Daoy (cell line): ENCODE results near the gene SYCE3. TPM values are rescaled to one million over a fixed set of nuclear protein-coding genes. Genes with fewer than 3 reads are reported as not detected.

ENCODE experiments used
- DNase-seq: peaks from one replicate; pipeline ENCODE4 v3.0.0-alpha.2; 2015; ENCODE audit warnings: low read depth
- total RNA-seq: library from RNA; depleted of rRNA; stranded (reverse); fragments of >200 nt; shearing (Covaris generic); gene quantifications from 2 replicates; pipeline ENCODE4 v1.2.3, GENCODE V29; 2014

Gene SYCE3
- total RNA-seq, 1 experiment from 2014 or later, result 0.51 TPM

DNA sequence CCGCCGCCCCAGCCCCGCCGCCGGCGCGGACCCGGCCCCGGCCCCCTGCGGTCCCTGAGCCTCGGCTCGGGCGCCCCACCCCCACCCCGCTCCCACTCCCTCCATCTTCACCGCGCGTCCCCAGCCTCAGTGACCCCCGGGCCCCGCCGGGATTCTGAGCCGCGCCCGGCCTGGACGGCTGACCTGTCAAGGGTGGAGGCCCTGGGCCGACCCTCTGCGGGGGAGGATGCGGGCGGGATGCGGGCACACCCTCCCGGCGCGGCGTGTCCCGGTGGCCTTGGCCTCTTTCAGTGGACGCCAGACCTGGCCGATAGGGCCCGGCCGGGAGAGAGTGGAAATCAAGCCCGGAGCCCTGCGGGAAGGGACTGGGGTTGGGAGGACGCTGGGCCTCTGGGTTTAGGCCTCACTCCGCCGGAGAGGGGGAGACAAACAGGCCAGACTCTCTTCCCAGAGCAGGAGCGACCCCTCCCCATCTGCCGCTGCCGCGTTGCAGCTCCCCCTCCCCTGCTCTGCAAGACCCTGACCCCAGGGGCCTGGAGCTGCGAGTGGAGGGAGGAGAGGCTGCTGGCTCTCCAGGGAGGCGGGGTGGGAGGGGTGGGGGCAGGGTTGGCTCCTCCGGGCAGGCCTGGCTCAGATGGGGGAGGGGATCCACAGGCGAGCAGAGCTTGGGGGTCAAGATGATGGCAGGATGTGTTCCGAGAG lies 38.4 kb upstream of the SYCE3 start:
- DNase-seq, result no peak

DNA sequence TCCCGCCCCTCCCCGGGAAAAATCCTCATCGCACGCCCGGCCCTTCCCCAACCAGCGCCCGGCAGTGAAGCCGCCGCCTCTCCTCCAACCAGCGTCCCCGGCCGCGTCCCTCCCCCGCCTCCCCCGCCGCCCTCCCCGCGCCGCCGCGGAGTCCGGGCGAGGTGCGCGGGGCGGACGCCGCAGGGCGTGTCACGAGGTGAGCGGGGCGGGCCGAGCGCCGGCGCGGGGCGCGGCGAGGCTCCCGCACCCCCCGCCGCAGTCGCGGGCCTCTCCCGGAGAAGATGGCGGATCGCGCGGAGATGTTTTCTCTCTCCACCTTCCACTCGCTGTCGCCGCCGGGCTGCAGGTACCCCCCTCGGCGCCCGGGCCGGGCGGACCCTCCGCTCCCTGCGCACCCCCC lies 37.8 kb upstream of the SYCE3 start, which contains the start of gene MAPK8IP2:
MAPK8IP2 (plus strand) TSS at position 256 of the 400 bp plus-strand sequence; CDS start at position 282, 26 bp downstream.
- no peak for DNase-seq

DNA sequence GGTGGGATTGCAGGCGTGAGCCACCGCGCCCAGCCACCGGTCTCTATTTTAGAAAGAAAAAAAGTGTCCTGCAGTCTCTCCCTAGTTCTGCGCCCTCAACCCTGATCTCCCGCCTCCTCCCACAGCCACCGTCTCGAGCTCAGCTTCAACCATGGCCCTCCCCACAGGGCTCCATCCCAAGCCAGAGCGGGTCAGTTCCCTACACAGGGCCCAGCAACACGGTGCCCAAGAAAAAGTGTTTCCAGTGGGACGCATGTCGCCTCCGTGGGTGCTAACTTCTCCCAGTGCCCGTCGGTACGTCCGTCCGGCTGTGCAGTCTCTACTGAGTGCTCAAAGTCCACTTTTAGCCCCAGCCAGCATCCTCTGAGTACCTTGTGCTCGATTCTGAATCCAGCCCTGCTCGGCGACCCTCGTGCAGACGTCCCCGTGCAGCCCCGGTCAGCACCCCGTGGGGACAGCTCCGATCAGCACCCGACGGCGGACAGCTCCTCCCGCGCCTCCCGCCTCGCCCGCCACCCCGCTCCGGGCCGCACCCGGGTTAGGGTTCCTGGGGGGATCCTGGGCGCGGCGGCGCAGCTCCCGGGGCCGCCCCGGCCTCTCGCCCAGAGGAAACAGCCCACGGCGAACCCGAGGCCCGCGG lies 37.2 kb upstream of the SYCE3 start:
- peak; percentile 60 for DNase-seq

DNA sequence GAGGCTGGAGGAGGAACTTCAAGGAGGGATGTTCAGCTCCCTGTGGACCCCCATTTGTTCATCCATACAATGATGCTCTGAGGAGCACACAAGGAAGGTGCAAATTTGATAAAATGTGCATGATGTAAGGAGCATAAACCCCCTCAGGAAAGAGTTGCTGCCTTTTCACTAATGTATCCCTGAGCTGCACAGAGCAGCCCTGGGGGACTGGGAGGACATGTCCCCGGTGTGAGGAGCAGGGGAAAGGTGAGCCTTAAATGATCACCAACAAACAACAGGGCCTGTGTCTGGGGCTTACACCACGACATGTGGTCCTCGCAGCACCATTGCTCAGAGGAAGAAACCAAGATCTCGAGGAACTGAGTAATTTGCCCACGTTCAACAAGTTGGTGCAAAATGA lies 34.4 kb upstream of the SYCE3 start:
- no peak for DNase-seq

DNA sequence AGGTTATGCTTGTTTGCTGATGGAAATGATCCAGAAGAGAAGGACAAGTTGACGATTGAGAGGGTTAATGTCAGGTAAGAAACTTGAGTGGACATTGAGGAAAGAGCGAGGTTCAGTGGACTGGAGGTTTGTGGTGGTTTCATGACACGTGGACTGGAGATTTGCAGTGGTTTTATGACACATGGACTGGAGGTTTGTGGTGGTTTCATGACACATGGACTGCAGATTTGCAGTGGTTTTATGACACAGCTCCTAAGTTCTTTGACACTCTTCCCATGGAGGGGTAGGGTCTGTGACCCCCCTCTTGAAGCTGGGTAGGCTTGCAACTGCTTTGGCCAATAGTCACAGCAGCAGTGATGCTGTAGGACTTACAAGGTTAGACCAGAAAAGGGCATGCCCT lies 32.5 kb upstream of the SYCE3 start:
- no peak for DNase-seq

DNA sequence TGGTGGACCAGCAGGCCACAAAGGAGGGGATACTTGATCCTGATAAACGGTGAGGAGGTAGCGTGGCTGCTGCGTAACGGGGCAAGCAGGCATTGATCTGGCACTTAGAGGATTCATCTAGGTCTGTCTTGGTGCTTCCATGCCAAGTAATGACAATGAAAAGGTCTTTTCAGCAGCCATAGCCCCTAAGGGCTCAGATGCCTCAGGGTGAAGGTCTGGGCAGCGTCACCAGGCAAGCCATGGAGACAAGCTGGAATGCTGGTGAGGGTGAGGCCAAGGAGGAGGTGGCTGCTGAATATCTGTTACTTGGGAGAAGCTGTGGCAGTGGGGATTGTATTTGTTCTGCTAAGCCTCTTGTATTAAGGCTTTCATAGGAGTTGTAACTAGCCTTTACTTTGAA lies 24.7 kb upstream of the SYCE3 start:
- DNase-seq, result no peak

DNA sequence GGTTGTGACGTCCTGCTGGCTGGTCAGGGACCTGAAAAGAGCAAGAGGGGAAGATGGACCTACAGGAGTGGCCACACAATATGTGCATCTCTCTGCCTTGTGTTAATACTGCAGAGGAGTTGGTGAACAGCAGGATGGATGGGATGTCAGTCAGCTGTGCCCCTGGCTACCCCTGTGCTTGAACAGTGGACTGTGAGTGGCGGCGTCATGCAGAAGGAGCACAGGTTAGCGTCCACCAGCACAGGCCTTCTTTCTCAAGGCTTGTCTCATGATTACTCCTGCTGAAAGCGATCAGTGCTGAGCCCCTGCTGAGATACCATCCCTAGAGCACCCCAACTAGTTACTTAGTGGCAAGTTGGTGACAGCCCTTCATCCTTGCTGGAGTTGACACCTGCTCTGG lies 23.7 kb upstream of the SYCE3 start:
- DNase-seq, result no peak

DNA sequence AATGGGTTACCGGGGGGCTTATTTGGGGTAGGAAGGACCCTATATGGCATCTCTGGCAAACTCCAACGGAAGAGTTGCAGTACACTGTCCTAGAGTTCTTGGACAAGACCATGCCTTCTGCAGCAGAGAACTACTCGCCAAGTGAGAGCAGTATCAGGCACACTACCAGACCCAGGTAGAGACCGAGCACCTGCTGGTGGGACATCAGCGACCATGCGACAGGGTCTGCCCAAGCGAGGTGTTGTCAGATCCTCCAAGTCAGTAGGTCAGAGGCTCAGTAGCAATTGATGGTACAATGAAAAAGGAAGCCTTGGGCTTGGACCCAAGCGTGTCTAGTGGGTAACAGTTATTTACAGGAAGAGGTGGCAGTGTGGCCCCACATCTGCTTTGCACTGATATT lies 23.1 kb upstream of the SYCE3 start:
- DNase-seq, result no peak

DNA sequence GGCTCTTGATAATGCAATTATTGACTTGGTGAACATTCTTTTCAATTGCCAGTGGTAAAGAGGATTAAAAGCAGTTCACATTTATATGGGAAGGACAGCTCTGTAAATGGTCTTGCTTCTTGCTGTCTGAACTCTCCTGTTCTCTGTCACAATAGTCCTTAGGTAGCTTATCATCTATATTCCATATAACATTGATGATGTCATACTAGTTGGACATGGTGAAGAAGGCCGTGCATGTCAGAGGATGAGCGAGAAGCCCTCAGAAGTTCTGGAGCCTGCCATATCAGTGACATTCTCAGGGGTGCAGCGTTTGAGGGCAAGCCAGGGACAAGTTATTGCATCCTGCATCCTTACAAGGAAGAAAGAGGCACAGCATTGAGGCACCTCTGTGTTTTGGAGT lies 22.5 kb upstream of the SYCE3 start:
- no peak for DNase-seq

DNA sequence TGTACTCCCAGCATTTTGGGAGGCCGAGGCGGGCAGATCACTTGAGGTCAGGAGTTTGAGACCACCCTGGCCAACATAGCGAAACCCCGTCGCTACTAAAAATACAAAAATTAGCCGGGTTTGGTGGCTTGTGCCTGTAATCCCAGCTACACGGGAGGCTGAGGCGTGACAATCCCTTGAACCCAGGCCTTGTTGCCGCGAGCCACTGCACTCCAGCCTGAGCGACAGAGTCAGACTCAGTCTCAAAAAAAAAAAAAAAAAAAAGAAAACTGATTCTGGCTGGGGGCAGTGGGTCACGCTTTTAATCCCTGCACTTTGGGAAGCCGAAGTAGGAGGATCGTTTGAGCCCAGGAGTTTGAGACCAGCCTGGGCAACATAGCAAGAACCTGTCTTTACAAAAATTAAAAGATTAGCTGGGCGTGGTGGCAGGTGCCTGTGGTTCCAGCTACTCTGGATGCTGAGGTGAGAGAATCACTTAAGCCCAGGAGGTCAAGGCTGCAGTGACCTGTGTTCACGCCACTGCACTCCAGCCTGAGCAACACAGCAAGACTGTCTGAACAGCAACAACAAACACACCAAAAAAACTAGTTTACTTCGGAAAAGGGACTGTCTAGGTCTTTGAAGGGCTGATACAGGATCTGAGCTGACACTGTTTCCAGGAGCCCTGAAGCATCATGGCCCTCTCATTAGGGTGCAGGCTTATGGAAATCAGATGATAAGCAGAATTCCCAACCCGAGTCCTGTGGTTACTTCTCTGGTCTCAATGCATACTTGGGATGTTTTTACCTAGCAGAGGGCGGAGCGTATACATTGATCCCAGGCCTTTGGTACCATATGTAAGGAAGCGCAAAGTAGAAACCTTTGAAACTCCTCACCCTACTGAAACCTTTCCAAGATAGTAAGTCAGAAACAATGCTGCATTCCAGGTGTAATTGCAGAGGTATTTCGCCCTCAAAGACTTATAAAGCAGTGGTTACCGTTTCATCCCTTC lies 21.7 kb upstream of the SYCE3 start:
- DNase-seq, result no peak

DNA sequence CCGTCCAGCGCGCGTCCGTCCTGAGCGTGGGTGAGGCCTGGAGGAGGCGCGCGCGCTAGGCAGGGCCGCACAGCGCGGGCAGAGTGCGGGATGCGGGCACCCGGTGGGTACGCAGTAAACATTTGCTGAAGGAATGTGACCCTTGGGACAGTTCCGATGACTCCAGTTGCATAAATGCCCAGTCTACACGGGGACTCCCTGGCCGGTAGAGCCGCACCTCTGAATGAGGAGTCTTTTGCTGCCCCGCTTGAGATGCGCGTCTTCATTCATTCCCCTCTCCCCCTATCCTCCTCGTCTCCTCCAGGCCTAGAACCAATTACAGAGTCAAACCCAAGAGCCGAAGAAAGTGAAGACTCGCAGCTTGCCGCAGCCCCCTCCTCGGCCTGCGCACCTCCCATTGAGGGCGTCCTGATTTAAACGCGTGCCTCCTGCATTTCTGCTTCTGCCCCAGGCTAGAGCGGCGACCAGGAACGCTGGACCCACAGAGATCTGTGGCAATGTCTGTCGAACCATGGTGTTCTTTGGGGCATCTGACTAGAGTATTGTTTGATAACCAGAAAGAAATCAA lies 20.7 kb upstream of the SYCE3 start:
- no peak for DNase-seq

DNA sequence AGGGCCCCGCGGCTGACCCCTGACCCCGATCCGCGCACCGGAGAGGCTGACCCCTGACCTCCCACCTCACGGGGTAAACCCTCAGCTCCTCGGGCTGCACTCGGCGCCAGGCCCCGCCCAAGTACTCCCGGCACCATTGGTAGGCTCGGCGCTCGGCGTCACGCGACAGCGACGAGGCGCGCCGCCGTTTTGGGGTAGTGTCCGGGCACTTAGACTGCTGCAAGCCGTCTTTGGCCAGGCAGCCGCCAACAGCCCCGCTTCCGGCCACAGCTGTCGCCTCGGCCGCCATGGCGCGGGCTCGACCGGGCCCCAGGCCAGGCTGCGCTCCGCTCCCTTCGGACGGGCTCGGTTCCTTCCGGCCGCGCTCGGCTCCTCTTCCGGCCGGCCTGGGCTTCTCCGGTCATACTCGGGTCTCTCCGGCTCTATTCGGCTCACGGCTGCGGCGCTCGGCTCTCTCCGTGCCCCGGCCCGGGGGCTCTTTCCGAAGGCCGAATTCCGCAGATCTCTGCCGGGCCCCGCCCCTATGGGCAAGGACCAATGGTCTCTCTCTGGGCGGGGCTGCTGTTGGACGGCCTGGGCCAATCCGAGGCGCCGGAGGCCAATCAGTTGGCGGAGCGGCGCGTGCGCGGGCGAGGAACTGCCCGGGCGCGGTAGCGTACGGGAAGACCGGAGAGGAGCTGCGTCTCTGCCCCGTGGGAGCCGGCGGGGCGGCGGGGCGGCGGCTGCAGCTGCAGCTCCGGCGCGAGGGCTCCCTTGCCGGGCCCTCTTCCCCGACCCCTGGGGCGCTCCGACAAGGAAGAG lies 20.0 kb upstream of the SYCE3 start, which contains the start of gene CHKB:
CHKB (minus strand) TSS at position 357 of the 801 bp plus-strand sequence; CDS start at position 289, 68 bp downstream.
- DNase-seq, result peak; percentile 98

DNA sequence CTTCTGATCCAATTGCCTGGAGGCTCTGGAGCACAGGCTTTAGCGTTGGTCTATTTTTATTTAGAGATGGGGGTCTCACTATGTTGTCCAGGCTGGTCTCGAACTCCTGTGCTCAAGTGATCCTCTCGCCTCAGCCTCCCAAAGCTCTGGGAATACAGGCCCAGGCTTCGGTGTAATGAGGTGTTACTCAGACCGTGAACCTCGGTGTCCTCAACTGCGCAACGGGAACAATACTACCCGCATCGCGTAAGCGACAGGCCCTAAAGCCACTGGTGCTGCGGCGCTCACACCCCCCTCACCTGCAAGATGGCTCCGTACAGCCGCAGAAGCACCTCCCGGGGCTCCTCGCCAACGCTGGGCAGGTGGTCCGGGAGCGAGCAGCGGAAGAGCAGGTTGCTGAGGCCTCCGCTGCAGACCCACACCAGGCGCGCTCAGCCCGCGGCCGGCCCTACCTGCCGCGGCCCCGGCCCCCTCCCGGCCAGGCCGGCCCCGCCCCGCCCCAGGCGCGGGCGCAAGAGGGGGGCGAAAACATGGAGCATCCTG lies 19.3 kb upstream of the SYCE3 start:
- no peak for DNase-seq

DNA sequence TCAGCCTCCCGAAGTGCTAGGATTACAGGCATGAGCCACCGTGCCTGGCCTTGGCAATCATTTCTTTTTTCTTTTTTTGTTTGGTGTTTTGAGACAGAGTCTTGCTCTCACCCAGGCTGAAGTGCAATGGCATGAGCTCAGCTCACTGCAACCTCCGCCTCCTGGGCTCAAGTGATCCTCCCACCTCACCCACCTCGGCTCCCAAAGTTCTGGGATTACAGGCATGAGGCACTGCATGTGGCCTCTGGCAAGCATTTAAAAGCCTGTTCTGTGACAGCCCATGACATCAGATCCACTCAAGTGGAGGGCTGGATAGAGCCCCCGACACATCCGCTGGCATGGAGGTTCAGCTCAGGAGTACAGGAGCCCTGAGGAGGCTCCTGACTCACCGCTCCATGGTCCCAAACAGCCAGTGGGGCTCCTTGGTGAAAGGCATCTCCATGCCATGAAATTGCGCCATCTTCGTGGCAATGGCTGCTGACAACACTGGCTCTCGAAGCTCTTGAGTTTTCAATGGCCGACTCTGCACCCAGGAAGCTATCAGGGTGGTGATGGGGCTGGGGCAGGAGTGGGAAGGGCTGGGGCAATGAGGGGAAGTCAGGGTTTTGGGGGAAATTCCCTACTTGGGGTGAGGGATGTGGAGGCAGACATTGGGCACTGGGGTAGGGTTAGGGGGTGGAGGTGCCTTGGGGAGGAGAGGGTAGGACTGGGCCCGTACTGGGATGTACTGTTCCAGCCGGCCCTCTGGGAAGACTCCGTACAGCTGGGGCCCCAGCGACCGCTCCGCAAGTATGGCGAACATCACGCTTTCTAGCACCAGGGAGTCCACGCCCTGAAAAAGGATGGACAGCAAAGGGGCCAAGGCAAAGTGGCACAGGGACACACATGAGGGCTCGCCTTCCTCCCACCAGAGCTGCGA lies 18.6 kb upstream of the SYCE3 start:
- no peak for DNase-seq

DNA sequence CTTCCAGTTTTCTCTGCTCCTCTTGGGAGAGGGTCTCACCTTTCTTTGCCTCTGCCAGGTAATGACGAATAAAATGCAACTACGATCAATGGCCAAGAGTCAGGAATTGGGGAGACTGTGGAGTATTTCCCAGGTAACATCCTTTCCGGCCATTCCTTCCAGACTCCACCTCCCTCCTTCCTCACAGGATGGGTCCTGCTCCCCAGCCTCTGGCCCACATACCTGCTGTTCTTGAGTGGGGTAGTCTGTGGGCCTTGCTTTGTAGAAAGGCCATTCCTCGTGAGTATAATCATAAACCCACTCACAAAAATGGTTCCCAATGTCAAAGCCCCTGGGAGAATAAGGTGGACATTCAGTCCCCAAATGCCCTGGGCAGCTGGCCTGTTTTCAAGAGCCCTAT lies 17.0 kb upstream of the SYCE3 start:
- no peak for DNase-seq

DNA sequence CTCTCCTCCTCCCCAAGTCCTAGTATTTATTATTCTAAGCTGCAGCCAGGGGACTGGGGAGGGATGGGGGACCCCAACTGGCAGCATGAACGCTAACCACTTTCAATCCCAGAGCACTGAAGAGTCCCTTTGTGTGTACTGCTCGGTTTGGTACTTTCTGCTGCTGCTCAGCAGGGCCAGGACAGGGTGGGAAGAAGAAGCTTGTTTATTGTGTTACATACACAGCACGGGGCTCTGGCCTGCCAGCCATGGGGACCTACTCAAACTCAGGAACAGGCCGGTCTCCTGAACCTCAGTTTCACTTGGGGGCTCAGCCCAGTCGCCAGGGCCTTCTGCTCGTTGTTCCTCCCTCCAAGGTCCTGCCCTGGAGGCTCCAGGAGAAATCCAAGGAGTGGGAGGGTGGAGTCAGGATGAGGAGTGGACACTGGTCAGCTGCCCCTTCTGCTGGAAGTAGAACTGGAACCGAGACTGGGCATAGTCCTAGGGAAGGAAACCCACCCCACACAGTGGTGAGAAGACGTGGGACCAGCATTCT lies 16.1 kb upstream of the SYCE3 start:
- DNase-seq, result no peak

DNA sequence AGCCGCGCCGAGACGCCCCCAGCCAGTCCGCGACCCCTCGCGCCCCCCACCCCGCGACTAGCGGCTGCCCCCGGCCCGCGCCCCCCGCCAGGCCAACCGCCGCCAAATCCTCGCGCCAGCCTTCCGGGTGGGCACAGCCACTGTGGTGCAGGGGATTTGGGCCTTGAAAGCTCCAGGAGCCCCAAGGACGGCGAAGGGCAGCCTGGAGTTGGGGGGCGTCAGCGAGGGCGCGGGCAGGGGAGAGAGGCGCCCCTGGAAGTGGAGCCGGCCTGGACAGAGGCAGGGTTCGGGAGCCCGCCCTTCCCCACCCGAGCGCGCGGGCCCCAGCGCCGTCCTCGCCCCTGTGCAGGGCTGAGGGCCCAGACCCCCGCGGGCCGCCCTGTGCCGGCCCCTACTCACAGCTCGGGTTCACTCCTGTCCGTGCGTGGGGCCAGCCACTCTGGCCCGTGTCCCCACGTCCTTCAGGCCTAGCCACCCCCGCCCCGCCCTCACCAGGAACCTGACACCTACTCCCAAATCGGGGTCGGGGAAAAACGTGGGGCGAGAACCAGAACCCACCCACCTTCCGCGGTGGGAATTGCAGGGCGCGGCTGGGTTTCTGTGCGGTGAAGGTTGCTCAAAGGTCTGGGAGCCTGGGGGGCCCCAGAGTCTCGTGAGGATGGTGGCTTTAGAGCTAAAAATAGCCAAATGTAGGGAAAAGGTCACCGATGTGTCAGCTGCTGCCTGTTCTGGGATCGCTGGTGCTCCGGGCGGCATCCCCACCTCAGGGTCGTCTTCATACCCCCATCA lies 15.5 kb upstream of the SYCE3 start, which contains the start of gene CPT1B:
CPT1B (minus strand) TSS at position 441 of the 789 bp plus-strand sequence. CDS start 512 bp downstream, outside the sequence.
- no peak for DNase-seq

DNA sequence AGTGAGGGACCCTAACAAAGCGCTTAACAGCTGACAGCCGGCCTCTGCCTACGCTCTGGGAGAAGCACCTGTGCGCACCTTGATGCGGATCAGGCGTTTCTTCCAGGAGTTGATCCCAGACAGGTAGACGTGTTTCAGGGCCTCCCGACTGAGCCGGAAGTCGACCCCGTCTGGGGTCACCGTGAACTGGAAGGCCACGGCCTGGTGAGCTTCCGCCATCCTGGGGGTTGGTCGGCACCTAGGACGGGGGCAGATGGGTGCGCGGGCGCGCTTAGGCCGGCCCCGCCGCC lies 14.9 kb upstream of the SYCE3 start:
- DNase-seq, result no peak
